Stimulated activated CD8-positive, alpha-beta memory T cell treated with anti-CD3 and anti-CD28 coated beads, Interleukin-4, amount 100 ng/mL, for 48 hours (primary cell): Measurements from ENCODE around the gene LTBP1.
"Not testable (repeated sequence)": the region's sequence is repeated elsewhere in the genome, so short reads cannot be mapped to it uniquely, and the experiment has no call there.

Source experiments
- DNase-seq: peaks from one replicate; pipeline ENCODE4 v3.0.0-alpha.2; 2020

Gene LTBP1

DNA sequence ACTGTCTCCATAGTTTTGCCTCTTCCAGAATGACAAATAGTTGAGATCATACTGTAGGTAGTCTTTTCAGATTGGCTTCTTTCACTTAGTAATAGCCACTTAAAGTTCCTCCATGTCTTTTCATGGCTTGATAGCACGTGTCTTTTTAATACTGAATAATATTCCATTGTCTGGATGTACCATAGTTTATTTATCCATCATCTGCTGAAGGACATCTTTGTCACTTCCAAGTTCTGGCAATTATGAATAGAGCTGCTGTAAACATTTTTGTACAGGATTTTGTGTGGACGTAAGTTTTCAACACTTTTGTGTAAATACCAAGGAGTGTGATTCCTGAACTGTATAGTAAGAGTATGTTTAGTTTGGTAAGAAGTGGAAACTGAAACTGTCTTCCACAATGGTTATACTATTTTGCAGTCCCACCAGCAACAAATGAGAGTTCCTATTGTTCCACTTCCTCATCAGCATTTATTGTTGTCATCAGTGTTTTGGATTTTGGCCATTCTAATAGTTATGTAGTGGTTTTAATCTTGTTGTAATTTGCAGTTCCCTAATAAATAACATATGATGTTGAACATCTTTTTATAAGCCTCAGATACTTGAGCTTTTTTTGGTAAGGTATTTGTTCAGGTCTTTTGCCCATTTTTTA, 18.9 kb downstream of the LTBP1 start:
- DNase-seq: no peak

DNA sequence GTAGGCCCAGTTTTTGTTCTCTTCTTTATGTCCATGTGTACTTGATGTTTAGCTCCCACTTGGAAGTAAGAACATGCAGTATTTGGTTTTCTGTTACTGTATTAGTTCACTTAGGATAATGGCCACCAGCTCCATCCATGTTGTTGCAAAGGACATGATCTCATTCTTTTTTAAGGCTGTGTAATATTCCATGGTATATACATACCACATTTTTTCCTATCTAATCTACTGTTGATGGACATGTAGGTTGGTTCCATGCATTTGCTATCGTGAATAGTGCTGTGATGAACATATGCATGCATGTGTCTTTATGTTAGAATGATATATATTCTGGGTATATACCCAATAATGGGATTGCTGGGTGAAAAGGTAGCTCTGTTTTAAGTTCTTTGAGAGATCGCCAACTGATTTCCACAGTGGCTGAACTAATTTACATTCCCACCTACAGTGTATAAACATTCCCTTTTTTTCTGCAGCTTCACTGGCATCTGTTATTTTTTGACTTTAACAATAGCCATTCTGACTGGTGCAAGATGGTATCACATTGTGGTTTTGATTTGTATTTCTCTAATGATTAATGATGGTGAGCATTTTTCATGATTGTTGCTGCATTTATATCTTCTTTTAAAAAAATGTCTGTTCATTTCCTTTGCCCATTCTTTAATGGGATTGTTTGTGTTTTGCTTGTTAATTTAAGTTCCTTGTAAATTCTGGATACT, 22.9 kb downstream of the LTBP1 start:
- no peak for DNase-seq

DNA sequence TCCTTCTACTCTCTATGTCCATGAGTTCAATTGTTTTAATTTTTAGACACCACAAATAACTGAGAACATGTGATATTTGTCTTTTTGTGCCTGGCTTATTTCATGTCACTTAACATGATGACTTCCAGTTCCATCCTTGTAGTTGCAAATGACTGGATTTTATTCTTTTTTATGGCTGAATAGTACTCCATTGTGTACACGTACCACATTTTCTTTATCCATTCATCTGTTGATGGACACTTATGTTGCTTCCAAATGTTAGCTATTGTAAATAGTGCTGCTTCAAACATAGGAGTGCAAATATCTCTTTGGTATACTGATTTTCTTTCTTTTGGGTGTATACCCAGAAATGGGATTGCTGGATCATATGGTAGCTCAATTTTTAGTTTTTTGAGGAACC, 27.0 kb downstream of the LTBP1 start:
- DNase-seq: not testable (repeated sequence)

DNA sequence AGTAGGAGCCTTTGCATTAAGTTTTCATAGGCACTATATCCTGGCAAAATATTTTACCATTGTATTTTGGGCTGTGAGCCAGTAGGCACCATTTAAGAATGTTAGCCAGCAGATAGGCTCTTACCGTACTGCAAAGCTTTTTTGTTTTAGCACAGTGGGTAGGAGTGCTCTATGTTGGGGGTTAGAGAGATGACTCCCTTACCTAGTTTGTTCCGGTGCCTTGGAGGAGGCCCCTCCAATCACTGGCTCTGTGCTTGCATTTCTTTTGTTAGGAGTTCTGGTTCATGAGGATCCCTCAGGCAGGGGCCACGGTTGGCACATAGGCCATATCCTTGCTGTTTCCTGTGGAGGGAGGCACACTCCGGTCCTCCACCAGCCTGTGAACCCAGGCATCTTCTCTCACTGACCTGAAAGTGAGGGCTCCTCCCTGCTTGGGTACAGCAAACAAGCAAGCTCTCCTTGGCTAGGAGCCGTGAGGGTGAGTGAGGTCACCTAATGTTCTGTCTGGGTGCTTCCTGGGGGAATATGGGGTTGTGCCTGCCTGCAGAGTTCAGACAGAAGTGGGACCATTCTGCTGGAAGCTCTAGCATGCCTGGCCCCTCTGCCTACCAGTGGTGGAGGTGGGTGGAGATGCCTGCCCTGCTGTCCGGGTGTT, 29.8 kb downstream of the LTBP1 start:
- no peak for DNase-seq

DNA sequence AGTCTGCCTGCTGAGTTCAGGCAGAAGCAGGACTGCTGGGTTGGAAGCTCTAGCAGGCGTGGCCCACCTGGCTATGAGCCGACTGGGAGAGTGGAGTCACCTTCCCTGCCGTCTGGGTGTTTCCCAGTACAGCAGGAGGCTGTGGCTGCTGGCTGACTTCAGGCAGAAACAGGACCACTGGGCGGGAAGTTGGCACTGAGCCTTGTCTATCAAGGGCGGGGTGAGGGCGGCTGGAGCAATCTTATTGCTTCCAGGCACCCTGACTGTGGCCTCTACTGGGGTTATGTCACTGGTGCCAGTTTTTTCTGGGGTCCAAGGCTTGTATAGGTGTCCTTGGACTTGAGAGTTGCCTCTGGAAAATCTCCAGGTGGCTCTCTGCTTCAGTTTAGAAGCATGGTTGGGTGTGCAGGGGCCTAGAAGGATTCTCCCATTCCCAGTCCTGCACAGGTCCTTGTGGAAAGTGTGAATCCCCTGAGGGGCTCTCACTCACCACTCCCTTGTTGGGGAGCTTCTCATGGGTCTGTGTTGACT, 30.5 kb downstream of the LTBP1 start:
- no peak for DNase-seq

DNA sequence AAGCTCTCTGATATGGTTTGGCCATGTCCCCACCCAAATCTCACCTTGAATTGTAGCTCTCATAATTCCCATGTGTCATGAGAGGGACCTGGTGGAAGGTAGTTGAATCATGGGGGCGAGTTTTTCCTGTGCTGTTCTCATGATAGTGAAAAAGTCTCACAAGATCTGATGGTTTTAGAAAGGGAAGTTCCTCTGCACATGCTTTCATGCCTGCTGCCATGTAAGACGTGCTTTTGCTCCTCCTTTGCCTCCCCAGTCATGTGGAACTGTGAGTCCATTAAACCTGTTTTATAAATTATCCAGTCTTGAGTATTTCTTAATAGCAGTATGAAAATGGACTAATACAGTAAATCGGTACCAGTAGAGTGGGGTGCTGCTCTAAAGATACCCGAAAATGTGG, 34.9 kb downstream of the LTBP1 start:
- no peak for DNase-seq

DNA sequence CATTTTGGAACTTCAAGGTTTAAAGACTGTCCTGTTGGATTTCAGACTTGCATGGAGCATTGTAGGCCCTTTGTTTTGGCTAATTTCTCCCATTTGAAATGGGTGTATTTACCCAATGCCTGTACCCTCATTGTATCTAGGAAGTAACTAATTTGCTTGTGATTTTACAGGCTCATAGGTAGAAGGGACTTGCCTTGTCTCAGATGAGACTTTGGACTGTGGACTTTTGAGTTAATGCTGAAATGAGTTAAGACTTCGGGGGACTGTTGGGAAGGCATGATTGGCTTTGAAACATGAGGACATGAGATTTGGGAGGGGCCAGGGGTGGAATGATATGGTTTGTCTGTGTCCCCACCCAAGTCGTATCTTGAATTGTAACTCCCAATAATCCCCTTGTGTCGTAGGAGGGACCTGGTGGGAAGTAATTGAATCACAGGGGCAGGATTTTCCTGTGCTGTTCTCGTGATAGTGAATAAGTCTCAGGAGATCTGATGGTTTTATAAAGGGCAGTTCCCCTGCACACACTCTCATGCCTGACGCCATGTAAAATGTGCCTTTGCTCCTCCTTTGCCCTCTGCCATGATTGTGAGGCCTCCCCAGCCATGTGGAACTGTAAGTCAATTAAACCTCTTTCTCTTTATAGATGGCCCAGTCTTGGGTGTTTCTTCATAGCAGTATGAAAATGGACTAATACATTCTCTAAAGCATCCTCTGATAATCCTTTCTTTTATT, 36.6 kb downstream of the LTBP1 start:
- not testable (repeated sequence) for DNase-seq

DNA sequence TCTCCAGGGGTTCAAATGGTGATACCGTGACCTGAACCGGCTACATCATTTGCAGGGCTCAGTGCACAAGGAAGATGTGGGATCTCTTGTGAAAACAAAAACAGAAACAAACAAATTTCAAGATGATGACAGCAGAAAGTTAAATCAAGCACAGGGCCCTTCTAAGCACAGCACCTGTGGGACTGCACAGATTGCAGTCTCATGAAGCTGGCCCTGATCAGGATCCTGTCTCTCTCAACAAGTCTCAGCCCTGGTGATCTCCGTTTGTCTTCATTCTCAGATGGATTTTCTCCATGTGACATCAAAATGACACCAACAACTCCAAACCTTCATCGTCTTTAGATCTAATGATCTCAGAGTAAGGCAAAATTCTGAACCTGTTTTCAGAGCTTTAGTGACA, 39.7 kb downstream of the LTBP1 start:
- DNase-seq: no peak

DNA sequence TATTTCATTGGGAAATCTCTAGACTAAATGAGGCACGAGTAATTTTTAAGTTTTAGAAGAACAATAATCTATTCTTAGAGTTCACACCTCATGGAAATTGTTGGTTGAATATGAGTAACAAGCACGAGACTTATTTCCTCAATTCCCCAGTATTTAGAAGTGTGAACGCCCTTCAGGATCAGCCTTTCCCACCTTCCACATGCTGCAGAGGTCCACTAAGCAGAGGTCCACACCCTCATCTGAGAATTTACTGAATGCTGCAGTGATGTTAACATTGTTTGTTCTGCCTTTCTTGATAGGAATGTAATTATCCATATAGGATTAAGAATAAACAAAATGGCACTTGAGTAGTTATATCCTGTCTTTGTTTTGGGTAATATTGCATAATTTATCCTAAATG, 41.8 kb downstream of the LTBP1 start:
- no peak for DNase-seq

DNA sequence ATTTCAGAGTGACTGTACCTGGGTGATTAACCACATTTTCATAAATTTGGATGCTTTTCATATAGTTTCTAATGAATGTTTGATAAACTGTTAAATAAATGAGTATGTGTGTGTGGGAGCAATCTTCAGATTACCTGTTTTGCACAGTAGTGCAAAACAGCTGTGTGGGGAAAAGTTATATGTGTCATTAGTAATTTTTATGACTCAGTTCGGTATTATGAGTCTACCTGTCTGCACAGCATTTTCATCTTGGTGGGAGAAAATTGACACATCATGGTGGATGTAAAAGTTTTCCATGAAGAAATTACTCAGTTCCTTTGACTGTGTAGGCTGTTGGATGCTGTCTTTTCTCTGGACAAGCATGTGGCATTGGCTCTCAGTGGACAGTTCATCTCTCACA, 43.8 kb downstream of the LTBP1 start:
- DNase-seq: no peak

DNA sequence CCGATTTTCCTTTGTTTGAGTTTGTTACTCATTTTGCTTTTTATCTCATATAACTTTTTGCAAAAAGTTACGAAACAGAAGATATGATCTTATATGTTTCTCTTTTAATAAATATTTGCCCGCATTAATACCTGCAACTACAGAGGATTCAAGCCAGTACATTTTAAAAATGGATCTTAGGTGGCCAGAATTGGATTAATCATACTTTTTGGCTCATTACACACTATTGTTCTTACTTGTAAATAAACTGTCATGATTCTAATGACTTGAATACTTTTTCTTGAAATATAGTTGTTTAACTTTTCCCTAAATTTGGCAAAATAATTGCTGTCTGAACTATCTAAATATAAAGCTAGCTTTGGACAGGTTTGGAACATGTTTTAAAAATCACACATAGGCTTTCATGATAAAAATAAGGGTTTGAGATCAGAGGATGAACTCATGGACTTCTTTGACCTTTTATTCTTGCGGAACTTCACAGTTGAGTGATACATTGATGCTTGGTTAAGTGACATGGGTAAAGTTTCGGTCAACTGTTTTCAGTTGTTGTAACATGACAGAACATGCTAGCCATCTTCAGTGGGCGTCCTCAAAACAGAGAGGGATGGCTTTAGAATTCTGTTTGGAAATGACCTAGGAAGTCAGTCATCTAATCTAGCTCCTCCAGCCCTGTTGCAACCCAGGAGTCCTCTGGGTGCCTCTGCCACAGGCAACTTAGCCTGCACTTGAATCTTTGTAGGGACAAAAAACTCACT, 44.5 kb downstream of the LTBP1 start:
- no peak for DNase-seq

DNA sequence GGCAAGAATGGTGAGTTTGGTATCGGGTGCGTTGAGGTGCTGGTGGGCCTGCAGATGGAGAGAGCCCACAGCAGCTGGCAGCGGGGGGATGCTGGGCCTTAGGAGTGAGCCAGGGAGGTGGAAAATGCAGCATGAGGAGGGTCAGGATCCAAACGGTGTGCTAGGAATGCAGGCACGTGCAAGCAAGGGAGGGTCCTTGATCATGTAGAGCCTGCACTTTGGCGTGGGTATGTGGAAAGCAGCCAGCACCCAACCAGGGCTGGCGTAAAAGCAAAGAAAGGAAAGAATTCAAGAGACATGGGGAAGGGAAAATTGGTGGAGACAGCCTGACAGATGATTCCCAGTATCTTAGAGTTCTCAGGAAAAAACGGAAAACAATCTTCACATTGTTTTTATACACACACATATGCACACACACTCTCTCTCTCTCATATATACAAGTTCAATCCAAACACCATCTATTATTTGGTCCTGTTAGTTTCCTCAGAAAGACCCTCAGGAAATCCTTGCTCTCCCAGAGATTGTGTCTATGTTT, 46.3 kb downstream of the LTBP1 start:
- no peak for DNase-seq

DNA sequence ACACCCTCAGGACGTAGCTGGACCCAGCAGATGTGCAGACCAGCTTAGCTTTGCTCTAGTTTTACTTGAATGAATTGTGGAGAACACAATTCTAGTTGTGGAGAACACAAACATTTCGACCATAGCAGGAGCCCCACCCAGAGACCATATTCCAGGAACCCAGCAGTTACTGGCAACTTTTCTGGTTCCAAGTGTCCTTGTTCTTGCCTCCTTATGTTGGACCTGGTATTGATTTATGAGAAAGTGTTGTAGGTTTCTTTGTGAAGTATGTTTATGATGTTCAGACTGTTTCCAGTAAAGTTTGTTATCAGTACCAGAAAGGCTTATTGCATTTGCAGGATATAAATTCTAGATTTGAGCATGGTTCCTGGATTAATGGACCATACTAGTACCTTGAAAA, 51.0 kb downstream of the LTBP1 start:
- no peak for DNase-seq

DNA sequence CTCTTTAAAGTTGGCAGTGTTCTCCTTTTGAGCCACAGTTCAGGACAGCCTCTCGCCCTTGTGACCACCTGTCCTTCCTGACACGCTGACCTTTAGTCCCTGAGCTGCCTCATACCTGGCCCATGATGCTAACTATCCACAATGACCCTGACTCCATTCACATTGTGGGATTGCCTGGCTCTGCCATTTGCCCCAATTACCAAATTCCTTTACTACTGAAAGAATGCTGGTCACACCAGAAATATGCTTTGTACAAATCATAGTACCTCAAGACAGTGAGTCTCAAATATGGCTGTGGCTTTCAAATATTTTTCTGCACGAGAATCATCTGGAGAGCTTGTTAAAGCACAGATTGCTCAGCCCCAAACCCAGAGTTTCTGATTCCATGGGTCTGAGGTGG, 54.2 kb downstream of the LTBP1 start:
- no peak for DNase-seq

DNA sequence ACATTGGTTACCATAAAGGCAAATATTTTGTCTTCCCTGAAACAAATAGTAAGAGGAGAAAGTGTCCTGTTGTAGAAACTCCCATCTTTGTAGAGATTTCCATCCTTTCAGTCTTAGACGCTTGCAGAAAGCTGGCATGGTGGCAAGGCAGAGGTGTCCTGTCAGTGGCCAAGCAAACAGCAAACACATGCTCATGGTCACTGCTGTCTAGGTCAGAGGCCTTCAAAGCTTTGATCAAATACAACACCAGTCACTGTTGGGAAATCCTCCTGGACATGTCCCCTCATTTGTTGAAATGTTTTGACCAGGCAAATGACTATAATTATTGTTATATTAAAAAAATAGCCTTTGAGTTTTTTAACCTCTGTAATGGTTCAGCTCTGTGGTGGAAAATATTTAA, 55.1 kb downstream of the LTBP1 start:
- no peak for DNase-seq

DNA sequence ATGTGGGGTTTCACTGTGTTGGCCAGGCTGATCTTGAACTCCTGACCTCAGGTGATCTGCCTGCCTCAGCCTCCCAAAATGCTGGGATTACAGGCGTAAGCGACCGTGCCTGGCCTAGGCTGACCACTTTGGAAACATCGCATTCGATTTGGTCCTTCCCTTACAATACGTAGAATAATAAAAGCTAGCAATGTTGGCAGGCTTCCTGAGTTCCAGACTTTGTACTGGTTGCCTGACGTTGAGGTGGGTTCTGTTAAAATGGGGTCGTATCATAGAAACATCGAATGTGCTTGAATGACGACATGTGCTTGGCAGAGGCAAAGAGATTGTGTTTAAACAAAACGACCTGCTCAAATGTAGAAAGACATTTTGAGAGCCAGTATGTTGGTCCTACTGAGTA, 56.1 kb downstream of the LTBP1 start:
- no peak for DNase-seq

DNA sequence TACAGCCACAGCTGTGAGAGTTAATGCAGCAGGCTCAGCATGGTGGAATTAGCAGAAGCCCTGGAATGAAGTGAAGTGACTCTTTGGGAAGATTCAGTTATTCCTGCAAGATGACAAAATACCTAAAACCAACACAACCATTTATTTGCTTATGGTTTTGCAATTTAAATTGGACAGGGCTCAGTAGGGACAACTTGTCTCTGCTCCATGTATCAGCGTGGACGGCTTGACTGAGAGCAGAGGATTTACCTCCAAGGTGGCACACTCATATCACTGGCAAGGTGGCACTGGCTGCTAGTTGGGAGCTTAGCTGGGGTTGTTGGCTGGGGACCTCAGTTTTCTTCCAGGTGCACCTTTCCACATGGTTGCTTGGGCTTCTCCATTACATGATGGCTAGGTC, 58.3 kb downstream of the LTBP1 start:
- no peak for DNase-seq

DNA sequence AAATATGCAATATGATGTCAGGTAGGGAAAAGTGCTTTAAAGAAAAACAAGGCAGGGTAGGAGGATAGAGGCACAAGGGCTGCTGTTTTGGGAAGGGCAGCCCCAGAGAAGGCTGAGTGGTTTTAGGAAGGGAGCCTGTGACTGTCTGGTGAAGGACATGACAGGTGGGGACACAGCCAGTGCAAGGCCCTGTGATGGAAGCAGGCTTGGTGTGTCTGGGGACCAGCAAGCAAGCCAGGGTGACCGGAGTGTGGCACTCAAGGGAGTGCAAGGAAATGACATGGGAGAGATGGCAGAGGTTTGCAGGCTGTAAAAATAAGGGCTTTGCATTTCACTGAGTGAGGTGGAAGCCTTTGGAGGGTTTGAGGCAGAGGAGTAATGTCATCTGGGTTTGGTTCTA, 62.0 kb downstream of the LTBP1 start:
- DNase-seq: no peak

DNA sequence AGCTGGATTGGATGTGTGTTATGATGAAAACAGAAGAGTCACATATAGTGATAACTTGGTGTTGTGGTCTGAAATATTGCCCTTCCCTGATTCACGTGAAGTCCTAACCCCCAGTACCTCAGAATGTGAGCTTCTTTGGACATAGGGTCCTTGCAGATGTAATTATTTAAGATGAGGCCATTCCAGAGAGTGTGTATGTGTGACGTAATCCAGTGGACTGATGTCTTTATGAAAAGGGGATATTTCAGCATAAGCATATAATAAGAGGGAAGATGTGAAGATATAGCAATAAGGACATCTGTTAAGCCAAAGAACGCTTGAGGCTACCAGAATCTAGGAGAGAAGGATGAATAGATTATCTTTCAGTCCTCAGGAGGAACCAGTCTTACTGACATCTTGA, 62.5 kb downstream of the LTBP1 start:
- no peak for DNase-seq

DNA sequence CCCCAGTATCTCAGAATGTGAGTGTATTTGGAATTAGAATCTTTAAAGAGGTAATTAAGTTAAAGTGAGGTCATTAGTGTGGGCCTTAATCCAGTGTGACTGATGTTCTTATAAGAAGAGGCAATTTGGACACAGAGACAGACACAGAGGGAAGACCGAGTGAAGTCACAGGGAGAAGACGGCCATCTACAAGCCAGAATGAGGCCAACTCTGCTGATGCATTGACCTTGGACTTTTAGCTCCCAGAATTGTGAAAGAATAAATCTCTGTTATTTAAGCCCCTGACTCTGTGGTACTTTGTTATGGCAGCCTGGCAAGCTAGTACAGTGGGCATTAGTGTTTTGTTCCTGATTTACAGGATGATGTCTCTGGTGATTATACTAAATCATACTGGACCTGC, 64.6 kb downstream of the LTBP1 start:
- no peak for DNase-seq

DNA sequence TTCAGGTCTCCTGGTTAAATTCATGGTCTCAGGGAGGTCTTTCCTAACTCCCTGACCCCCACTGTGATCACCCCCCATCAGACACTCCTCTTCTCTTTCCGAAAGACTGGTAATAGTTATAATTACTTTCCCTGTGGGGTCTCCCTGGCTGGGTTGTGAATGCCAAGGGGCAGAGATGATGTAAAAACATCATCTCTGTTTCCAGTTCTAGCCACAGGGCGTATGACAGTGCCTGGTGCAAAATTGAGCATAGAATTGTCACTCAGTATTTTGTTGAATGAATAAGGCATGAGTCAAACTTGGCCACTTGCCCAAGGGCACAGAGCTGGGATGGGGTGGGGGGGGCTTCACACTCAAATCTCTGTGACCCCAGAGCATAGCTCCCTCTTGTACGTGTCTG, 65.2 kb downstream of the LTBP1 start:
- DNase-seq: no peak

DNA sequence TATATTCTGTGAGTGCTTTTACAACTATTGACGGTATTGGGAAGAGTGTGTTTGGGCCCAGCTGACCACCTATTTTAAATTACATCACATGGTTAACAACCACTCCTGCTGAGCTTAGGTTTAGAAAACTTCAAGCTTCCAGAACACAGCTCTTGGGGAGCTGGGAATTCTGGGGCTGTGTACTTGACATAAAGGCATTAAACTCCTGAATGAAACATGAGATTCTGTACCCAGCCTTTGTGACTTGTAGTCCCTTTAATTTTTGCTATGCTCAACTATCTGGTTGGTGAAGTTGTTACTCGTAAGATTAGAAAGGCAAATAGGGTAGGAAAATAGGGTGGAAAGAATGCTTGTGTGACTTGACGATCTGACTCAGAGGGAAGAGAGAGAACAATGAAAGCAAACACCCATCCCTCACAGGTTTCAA, 66.9 kb downstream of the LTBP1 start:
- DNase-seq: no peak
